Glutamatergic neuron (in vitro differentiated cells): Measurements from ENCODE around the gene TBC1D22A. TPM values are rescaled to one million over a fixed set of nuclear protein-coding genes. Genes with fewer than 3 reads are reported as not detected.
"Not testable (repeated sequence)": the region's sequence is repeated elsewhere in the genome, so short reads cannot be mapped to it uniquely, and the experiment has no call there.

ENCODE experiments used
- DNase-seq: peaks from one replicate; pipeline ENCODE4 v3.0.0; 2022
- H3K27ac Mint-ChIP-seq: one replicate; pipeline ENCODE4 v1.8.0; 2020; ENCODE audit warnings: mild to moderate bottlenecking, mixed read lengths, inconsistent platforms; ENCODE audit not compliant: unreplicated experiment
- H3K27me3 Mint-ChIP-seq: one replicate; pipeline ENCODE4 v1.8.0; 2020; ENCODE audit warnings: mild to moderate bottlenecking, moderate library complexity, mixed read lengths, inconsistent platforms; ENCODE audit not compliant: unreplicated experiment
- H3K36me3 Mint-ChIP-seq: one replicate; pipeline ENCODE4 v1.8.0; 2020; ENCODE audit warnings: mild to moderate bottlenecking, mixed read lengths, inconsistent platforms; ENCODE audit not compliant: unreplicated experiment
- H3K4me1 Mint-ChIP-seq: one replicate; pipeline ENCODE4 v1.8.0; 2020; ENCODE audit warnings: mild to moderate bottlenecking, low read depth, mixed read lengths, inconsistent platforms; ENCODE audit not compliant: unreplicated experiment
- H3K4me3 Mint-ChIP-seq: one replicate; pipeline ENCODE4 v1.8.0; 2020; ENCODE audit warnings: mild to moderate bottlenecking, mixed read lengths, inconsistent platforms; ENCODE audit not compliant: unreplicated experiment
- H3K9me3 Mint-ChIP-seq: one replicate; pipeline ENCODE4 v1.8.0; 2020; ENCODE audit warnings: mild to moderate bottlenecking, moderate library complexity, mixed read lengths, inconsistent platforms; ENCODE audit not compliant: unreplicated experiment
- total RNA-seq: library from RNA; stranded (reverse); fragmentation: NEBNext Ultra II Directional; extraction: Animal tissue kit (Norgen Biotek cat#: 25700); gene quantifications from one replicate; pipeline ENCODE4 v1.2.1, GENCODE V29; 2021; ENCODE audit not compliant: unreplicated experiment
- TF ChIP-seq, protein P1 (sequence below): fragments of 200-600 bp; sonication (generic); IDR thresholded peaks from one replicate; pipeline ENCODE4 v1.5.0; 2021; ENCODE audit not compliant: partially characterized antibody, unreplicated experiment

TBC1D22A gene
- total RNA-seq, 1 donor from 2014 or later: 23.0 TPM

DNA sequence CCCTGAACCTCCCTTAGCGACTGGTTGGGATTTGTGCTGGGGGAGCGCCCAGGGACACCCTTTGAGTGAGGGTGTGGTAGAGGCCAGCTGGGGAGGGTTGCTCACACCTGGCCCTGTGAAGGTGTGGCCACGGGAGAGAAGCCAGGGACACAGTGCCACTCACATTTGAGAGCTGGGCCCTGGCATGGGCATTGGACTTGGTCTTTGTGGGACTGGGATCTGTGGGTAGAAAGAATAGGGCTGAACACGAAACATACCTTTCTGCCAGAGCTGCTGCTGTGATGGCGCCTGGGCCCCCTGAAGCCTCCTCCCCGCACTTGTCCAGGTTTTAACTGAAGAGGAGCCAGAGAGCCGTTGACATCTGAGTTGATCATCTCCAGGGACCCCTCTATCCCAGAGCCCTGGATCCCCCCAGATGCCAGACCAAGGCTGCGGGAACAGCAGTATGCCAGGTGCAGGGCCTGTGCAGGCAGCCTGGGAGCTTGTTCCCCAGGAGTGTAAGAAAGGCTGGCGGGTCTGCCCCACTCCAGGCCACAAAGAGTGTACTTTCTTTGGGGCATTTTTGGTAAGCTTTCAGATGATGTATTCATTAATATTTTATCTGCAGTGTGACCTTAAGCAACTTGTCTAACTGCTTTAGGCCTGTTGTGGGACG lies 284.1 kb downstream of the TBC1D22A start:
- TF ChIP-seq, protein P1, sequence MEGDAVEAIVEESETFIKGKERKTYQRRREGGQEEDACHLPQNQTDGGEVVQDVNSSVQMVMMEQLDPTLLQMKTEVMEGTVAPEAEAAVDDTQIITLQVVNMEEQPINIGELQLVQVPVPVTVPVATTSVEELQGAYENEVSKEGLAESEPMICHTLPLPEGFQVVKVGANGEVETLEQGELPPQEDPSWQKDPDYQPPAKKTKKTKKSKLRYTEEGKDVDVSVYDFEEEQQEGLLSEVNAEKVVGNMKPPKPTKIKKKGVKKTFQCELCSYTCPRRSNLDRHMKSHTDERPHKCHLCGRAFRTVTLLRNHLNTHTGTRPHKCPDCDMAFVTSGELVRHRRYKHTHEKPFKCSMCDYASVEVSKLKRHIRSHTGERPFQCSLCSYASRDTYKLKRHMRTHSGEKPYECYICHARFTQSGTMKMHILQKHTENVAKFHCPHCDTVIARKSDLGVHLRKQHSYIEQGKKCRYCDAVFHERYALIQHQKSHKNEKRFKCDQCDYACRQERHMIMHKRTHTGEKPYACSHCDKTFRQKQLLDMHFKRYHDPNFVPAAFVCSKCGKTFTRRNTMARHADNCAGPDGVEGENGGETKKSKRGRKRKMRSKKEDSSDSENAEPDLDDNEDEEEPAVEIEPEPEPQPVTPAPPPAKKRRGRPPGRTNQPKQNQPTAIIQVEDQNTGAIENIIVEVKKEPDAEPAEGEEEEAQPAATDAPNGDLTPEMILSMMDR: no peak
- Mint-ChIP-seq H3K36me3 (no peaks in the 10 kb centered on the region), H3K4me1 (peaks cover 18% of the 10 kb centered on the region), H3K27me3 (peaks cover 5% of the 10 kb centered on the region), H3K27ac (peak overlapping the region; percentile 52), H3K4me3 (no peak overlapping the region), H3K9me3 (peaks cover 13% of the 10 kb centered on the region)
- DNase-seq: peak; percentile 24

DNA sequence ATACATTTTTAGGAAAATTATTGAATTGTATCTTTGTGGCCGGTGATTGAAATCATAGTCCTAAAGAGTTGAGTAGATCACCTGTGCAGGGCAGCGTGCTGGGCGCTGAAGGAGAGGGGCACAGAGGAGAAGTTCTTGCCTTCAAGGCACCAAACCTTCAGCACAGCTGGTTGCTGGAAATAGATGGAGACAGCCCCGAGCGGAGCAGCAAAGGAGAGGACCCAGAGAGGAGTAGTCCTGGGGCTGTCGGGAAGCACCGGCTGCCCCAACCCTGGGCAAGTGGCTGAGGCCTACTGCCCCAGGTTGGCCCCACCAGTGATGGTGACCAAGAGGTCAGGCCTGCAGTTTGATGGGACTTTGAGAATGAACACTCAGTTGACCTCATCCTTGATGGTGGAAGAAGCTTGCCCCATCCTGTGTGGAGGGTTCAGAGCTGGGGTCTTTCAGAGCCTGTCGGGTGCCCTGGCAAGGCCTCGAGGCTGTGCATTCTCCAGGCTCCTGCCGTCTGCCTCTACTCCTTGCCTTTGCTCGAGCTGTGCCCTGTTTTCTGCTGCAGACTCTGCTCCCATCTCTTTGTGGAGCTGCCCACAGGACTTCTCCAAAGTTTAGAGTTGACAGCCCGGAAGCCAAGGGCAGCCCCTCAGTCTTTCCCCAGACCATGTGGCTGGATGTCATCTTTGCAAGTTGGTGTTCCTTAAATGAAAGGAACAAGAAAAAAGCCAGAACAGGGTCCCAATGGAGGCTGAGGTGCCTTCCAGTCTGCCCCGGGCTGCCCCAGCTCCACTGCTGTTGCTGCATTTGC lies 285.1 kb downstream of the TBC1D22A start:
- DNase-seq: peak; percentile 4
- TF ChIP-seq, protein P1: no peak
- H3K36me3 Mint-ChIP-seq: no peaks in the 10 kb centered on the region
- H3K4me1 Mint-ChIP-seq: peaks cover 21% of the 10 kb centered on the region
- peaks cover 13% of the 10 kb centered on the region for H3K9me3 Mint-ChIP-seq
- no peak overlapping the region for H3K27ac Mint-ChIP-seq
- H3K4me3 Mint-ChIP-seq: no peak overlapping the region
- peaks cover 9% of the 10 kb centered on the region for H3K27me3 Mint-ChIP-seq

DNA sequence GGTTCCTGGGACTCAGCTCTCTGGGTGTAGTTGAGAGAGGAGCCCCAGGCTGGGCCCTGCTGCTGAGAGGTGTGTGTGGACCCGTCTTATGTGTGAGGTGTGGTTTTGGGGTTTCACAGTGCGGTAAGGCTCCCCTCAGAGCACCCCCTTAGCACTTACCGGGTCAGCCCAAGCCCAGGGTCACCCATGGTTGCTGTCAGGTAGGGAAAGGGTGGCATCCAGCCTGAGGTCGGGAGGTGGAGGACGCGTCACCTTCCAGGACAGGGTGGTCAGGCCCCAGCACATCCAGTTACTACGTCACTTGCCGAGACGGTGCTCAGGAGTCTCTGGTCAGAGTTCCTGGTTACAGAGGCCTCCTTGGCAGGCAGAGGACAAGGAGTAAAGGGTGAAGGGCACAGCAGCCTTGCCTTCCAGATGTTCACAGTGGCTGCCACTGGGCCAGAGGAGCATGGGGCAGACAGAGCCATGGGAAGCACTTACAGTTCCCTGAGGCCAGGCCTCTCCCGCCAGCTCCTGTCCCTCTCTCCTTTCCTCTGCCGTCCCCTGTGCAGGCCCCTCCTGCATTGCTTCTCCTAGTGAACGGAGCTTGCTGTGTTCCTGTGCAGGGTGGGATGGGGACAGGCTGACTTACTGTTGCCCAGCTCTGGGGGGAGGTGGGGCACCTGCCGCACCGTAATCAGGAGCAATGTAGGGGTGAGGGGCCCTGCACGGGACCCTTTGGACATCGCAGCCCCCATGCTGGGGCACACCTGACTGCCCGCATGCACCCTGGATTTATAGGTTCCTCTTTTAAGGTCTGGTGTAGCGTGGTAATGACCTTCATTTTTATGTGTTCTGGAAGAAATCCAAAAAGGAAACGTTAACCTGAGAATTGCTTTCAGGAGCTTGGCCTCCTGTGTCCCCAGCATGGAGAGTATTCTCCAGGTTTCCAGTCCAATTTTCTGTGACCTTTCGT lies 285.9 kb downstream of the TBC1D22A start:
- TF ChIP-seq, protein P1: no peak
- Mint-ChIP-seq H3K27me3 (peaks cover 9% of the 10 kb centered on the region), H3K4me3 (no peak overlapping the region), H3K27ac (no peak overlapping the region), H3K9me3 (peaks cover 13% of the 10 kb centered on the region), H3K4me1 (peaks cover 20% of the 10 kb centered on the region), H3K36me3 (no peaks in the 10 kb centered on the region)
- peak; percentile 2 for DNase-seq

DNA sequence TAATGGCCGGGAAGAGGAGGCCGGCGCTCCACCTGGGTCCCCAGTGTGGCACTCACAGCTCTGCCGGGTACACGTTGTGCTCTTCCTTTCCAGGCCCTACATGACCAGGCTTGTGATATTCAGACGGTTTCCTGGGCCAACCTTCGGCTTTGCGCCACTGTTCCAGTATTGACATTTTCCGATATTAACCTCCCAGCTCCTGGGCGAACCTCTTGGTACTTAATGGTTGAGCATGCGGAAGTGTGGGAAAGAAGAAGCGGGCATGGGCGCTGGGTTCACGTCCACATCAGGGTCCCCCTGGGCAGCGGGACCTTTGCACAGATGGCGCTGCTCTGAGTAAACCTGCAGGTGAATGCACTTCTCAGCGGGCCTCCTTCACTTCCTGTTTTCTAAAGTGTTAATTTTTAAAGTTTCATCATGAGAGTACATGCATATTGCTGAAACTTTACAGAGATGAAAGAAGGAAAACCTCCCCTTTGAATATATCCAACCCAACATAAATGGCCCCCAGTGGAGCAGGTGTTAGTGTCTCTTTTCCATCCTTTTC lies 286.7 kb downstream of the TBC1D22A start:
- Mint-ChIP-seq H3K36me3 (no peaks in the 10 kb centered on the region), H3K9me3 (peaks cover 14% of the 10 kb centered on the region), H3K27ac (no peak overlapping the region), H3K27me3 (peaks cover 9% of the 10 kb centered on the region), H3K4me1 (peaks cover 21% of the 10 kb centered on the region), H3K4me3 (no peak overlapping the region)
- no peak for DNase-seq
- TF ChIP-seq, protein P1: no peak

DNA sequence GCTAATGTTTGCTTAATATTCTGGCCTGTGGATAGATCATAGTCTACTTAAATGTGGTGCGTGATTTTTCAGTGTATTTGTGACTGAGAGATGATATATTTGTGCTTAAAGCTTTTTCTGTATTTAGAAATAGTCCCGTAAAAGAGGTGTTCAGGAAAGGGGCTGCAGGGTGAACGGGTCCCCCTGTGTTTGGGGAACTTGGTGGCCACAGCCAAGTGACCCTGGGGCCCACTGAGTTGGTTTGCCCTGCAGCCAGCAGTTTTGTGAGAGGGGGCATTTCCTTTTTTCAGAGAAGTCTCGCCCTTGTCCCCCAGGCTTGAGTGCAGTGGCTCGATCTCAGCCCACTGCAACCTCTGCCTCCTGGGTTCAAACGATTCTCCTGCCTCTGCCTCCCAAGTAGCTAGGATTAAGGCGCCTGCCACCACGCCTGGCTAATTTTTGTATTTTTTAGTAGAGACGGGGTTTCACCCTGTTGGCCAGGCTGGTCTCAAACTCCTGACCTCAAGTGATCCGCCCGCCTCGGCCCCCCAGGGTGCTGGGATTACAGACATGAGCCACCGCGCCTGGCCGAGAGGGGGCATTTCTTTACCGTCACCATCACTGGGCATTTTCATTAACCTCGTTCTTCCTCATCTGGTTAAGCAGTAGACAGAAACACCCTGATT lies 287.4 kb downstream of the TBC1D22A start:
- not testable (repeated sequence) for H3K27me3 Mint-ChIP-seq, H3K36me3 Mint-ChIP-seq, H3K27ac Mint-ChIP-seq, DNase-seq, H3K4me3 Mint-ChIP-seq
- peaks cover 21% of the 10 kb centered on the region for H3K4me1 Mint-ChIP-seq
- H3K9me3 Mint-ChIP-seq: peaks cover 16% of the 10 kb centered on the region
